Measurements from ENCODE around the gene ZDHHC19. TPM values are rescaled to one million over a fixed set of nuclear protein-coding genes. Genes with fewer than 3 reads are reported as not detected.
"Not testable (repeated sequence)": the region's sequence is repeated elsewhere in the genome, so short reads cannot be mapped to it uniquely, and the experiment has no call there.

ZDHHC19 gene
- total RNA-seq, 3 donors from 2014 or later: not detected

DNA sequence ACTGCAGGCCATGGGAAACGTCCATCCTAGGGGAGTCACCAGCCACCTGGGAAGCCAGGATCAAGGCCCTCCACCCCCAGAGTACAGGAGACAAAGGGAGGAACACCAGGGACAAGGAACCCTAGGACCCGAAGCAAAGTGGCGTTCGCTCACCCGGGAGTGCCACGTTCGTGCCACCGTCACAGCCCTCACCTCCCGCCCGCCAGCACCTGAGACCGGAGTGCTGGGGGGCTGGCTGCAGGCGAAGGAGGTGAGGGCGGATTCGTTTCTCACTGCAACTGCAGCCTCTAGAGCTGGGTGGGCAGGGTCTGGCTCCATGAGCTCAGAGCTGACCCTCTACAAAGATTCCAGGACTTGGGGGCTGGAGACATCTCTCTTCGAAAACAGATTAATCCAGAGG is 26.3 kb downstream of the ZDHHC19 start:
- no peak for TF ChIP-seq POLR2AphosphoS5 (IDR thresholded peaks at IDR 0.05)
- no peak for TF ChIP-seq CTCF (IDR thresholded peaks at IDR 0.05)
- no peak for TF ChIP-seq POLR2A (IDR thresholded peaks at IDR 0.05)
- no peaks in the 10 kb centered on the region for H3K4me1 ChIP-seq
- no peak overlapping the region for H3K4me3 ChIP-seq
- H3K27me3 ChIP-seq: no peaks in the 10 kb centered on the region
- H3K27ac ChIP-seq: no peak overlapping the region
- no peaks in the 10 kb centered on the region for H3K9me3 ChIP-seq
- no peaks in the 10 kb centered on the region for H3K36me3 ChIP-seq
- DNase-seq (ENCODE audit: low spot score in 2 of 2): no peak
- intact Hi-C loops (cut with DNase I; ENCODE audit: low total_unique reads): no loop called here

DNA sequence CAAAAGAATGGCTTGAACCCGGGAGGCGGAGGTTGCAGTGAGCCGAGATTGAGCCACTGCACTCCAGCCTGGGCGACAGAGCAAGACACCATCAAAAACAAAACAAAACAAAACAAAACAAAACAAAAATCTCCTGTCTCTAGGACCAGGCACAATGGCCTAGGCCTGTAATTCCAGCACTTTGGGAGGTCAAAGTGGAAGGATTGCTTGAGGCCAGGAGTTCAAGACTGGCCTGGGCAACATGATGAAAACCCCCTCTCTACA is 27.1 kb downstream of the ZDHHC19 start:
- intact Hi-C loops (cut with DNase I; ENCODE audit: low total_unique reads): not testable (repeated sequence)

DNA sequence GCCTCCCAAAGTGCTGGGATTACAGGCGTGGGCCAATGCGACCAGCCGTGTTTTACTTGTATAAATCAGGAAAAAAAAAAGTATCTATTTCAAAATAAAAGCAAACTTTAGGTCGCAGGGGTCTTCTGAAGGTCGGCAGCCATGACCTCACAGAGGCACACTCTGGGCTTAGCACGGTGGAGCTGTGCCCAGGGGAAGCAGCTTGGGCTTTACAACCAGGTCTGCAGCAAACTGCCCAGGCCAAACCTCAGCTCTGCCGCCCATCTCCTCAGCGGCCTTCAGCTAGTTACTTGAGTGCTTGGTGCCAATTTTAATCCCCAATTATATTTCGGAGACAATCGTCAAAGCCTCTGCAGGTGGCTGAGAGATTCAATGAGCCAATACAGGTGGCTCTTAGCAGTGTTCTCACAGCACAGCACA is 30.1 kb downstream of the ZDHHC19 start:
- Histone ChIP-seq H3K36me3 (no peaks in the 10 kb centered on the region), H3K9me3 (no peaks in the 10 kb centered on the region), H3K27me3 (no peaks in the 10 kb centered on the region), H3K27ac (no peak overlapping the region), H3K4me1 (no peaks in the 10 kb centered on the region), H3K4me3 (no peak overlapping the region)
- TF ChIP-seq CTCF (IDR thresholded peaks at IDR 0.05) (no peak), POLR2AphosphoS5 (IDR thresholded peaks at IDR 0.05) (no peak), POLR2A (IDR thresholded peaks at IDR 0.05) (no peak)
- no peak for DNase-seq (ENCODE audit: low spot score in 2 of 2)
- intact Hi-C loops (cut with DNase I; ENCODE audit: low total_unique reads): no loop called here

More for the DNA sequence above, 27.1 kb downstream of the ZDHHC19 start:
- not testable (repeated sequence) for H3K9me3 ChIP-seq; H3K27ac ChIP-seq; H3K4me3 ChIP-seq; DNase-seq (ENCODE audit: low spot score in 2 of 2); H3K4me1 ChIP-seq; H3K36me3 ChIP-seq; H3K27me3 ChIP-seq

- Histone ChIP-seq H3K4me3 (no peak overlapping the region), H3K27me3 (no peaks in the 10 kb centered on the region), H3K36me3 (no peaks in the 10 kb centered on the region), H3K27ac (peak overlapping the region in 1 of 2 donors; percentile 14), H3K9me3 (no peaks in the 10 kb centered on the region), H3K4me1 (no peaks in the 10 kb centered on the region)
- intact Hi-C loops (cut with DNase I; ENCODE audit: low total_unique reads): no loop called here
- TF ChIP-seq POLR2A (IDR thresholded peaks at IDR 0.05) (no peak), CTCF (IDR thresholded peaks at IDR 0.05) (no peak), POLR2AphosphoS5 (IDR thresholded peaks at IDR 0.05) (no peak)
- no peak for DNase-seq (ENCODE audit: low spot score in 2 of 2)
Measured at GRCh38 chr3:196180346-196180745, 30.9 kb downstream of the ZDHHC19 start.

DNA sequence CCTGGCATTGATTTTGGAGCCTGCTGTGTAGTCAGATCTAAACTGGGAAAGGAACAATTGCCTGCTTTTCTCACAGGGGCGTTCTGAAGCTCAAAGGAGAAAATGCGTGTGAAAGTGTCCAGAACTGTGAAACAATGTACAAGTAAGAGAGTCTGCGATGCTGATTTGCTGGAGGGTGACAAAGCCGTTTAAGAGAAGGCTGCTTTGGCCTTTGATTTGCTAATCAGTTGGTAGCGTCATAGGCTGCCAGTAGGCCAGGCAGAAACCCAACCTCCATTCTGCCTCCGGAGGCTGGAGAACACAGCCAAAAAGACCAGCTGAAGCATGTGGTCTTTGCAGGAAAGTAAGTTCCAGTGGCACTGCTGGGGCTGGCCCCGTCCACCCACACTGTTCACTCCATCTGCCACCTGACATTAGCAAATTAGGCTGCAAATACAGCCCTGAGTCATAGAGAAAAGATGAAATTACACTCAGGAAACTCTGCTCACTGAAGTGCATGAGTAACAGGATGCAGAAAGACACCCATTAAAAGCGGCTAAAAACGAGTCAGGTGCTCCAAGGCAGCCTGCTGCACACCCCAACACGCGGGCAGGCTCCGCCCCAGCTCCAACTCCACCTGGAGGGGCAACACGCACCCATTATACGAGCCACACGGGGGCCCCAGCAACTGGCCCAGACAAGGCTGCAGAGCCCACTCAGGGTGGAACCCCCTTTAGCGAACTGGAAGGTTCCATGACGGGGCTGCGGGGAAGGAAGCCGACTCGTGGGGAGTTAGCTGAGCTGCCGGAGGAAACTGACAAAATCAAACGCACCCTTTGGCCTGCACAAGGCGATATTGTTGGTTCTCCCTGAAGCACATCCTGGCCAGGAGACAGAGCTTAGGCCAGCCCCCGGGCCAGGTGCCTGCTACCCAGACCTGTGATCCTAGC is 31.6 kb downstream of the ZDHHC19 start:
- TF ChIP-seq POLR2A (IDR thresholded peaks at IDR 0.05) (no peak), CTCF (IDR thresholded peaks at IDR 0.05) (no peak), POLR2AphosphoS5 (IDR thresholded peaks at IDR 0.05) (no peak)
- Histone ChIP-seq H3K4me3 (peak overlapping the region in 2 of 3 donors; percentile 13 to 31), H3K36me3 (no peaks in the 10 kb centered on the region), H3K27ac (peak overlapping the region in 1 of 2 donors; percentile 14), H3K4me1 (no peaks in the 10 kb centered on the region), H3K9me3 (no peaks in the 10 kb centered on the region), H3K27me3 (no peaks in the 10 kb centered on the region)
- DNase-seq (ENCODE audit: low spot score in 2 of 2): no peak
- intact Hi-C loops (cut with DNase I; ENCODE audit: low total_unique reads): loop anchor here (5.0 kb wide), 1 partner anchor 743 kb away; no protein-coding TSS in a partner anchor
